Adrenal gland (tissue), 12 donors: ENCODE results near the gene AK4. TPM values are rescaled to one million over a fixed set of nuclear protein-coding genes. Genes with fewer than 3 reads are reported as not detected.
"Not testable (repeated sequence)": the region's sequence is repeated elsewhere in the genome, so short reads cannot be mapped to it uniquely, and the experiment has no call there.

Source experiments
- DNase-seq, 7 donors: peaks; one replicate each; pipeline ENCODE4 v3.0.0-alpha.2; 2019 to 2020
- H3K27ac ChIP-seq, 5 donors: fragments of 200-600 bp; sonication (generic) in 4 of 5; 1 replicate in 3 of 5; 2 replicates in 2 of 5; pipeline versions ENCODE4 v1.5.1 to v1.8.0; 2016 to 2020; ENCODE audit warnings: mild to moderate bottlenecking in 1 of 5
- H3K27me3 ChIP-seq: fragments of 200-600 bp; 2 replicates; pipeline ENCODE4 v1.8.0; 2021
- H3K36me3 ChIP-seq, 2 donors: fragments of 200-600 bp; replicated peaks in 1 of 2; 1 replicate in 1 of 2; 2 replicates in 1 of 2; pipeline versions ENCODE4 v1.5.1 to v1.8.0; 2018 to 2022
- H3K4me1 ChIP-seq, 2 donors: fragments of 200-600 bp; replicated peaks in 1 of 2; 1 replicate in 1 of 2; 2 replicates in 1 of 2; pipeline versions ENCODE4 v1.5.1 to v1.8.0; 2018 to 2021
- H3K4me3 ChIP-seq, 4 donors: fragments of 200-600 bp; sonication (generic) in 3 of 4; one replicate each; pipeline ENCODE4 v1.5.1; 2016 to 2018
- H3K9me3 ChIP-seq, 3 donors: fragments of 200-600 bp; sonication (generic) in 1 of 3; replicated peaks in 1 of 3; 1 replicate in 2 of 3; 2 replicates in 1 of 3; pipeline versions ENCODE4 v1.5.1 to v1.8.0; 2016 to 2021
- CTCF ChIP-seq, 6 experiments: fragments of 450-650 bp in 4 of 6; fragments of 200-600 bp in 2 of 6; sonication (generic) in 1 of 6; IDR thresholded peaks; 1 replicate in 5 of 6; 2 replicates in 1 of 6; pipeline versions ENCODE4 v1.5.1 to v1.8.0; 2016 to 2021; ENCODE audit warnings: antibody characterized with exemption in 6 of 6, mild to moderate bottlenecking in 2 of 6, moderate library complexity in 1 of 6
- POLR2A ChIP-seq, 2 donors: fragments of 450-650 bp; IDR thresholded peaks; one replicate each; pipeline ENCODE4 v1.6.1; 2017; ENCODE audit warnings: antibody characterized with exemption in 2 of 2, mild to moderate bottlenecking in 2 of 2, moderate library complexity in 1 of 2
- WGBS, 4 donors: extraction: QIAGEN DNeasy Blood & Tissue Kit in 2 of 4; methylation state at CpG; one replicate each; pipeline versions ENCODE4 v1.1.5 to v1.1.7; 2013 to 2017; 5-methylcytosine and 5-hydroxymethylcytosine counted together
- intact Hi-C, 2 donors: fragments of 100-400 bp; cut with DNase I; formaldehyde crosslinking; loops; one replicate each; pipeline versions ENCODE4 v1.14.1 to v1.15.0; 2022 to 2023
- polyA plus RNA-seq, 3 donors: library from polyadenylated mRNA; stranded (reverse); fragments of 200-250 nt in 2 of 3; fragments of 350-450 nt in 1 of 3; fragmentation: Illumina TruSeq in 1 of 3; extraction: RNeasy Lipid Tissue Mini Kit (QIAGEN cat#74804) in 1 of 3; gene quantifications; one replicate each; pipeline ENCODE4 v1.2.3, GENCODE V29; 2013 to 2014
- total RNA-seq, 9 donors: library from RNA; depleted of rRNA in 4 of 9; stranded (reverse); fragments of >200 nt in 4 of 9; fragments of 120-200 nt in 1 of 9; fragmentation: NEBNext Ultra II Directional in 1 of 9; extraction: Animal tissue kit (Norgen Biotek cat#: 25700) in 1 of 9; gene quantifications; one replicate each; pipeline versions ENCODE4 v1.1.0 to v1.2.4, GENCODE V29; 2013 to 2023
- donor health status: healthy with polysubstance abuse.
- donor health status: Bipolar disorder and iron deficiency.
- donor health status: DM: yes; HTN: yes; CAD: no.
- donor health status: DM: no; HTN: no; CAD: no.
- donor health status: DM: no; HTN: no; CAD: no.
- donor health status: DM: yes; HTN: yes; CAD: no.

The AK4 gene
- total and polyA plus RNA-seq, 12 donors = 0.67 to 12.4 (median 2.5) TPM

- intact Hi-C loops = no loop called here
- no peaks in the 10 kb centered on the region for H3K36me3 ChIP-seq
- no peak for TF ChIP-seq POLR2A (IDR thresholded peaks at IDR 0.05)
- TF ChIP-seq CTCF (IDR thresholded peaks at IDR 0.05) = no peak
- H3K27me3 ChIP-seq = no peaks in the 10 kb centered on the region
- DNase-seq = no peak
- H3K27ac ChIP-seq = no peak overlapping the region
- H3K9me3 ChIP-seq = no peaks in the 10 kb centered on the region
- H3K4me1 ChIP-seq = no peaks in the 10 kb centered on the region
- H3K4me3 ChIP-seq = no peak overlapping the region
- WGBS, 4 donors = 86 to 89% (median 88%) methylated on average over 4 of the region's 4 CpGs
Observed at GRCh38 chr1:65157546-65157941, 9.5 kb downstream of the AK4 start.

- H3K27me3 ChIP-seq, intact Hi-C loops, H3K27ac ChIP-seq, H3K4me3 ChIP-seq, DNase-seq, H3K4me1 ChIP-seq, H3K36me3 ChIP-seq, H3K9me3 ChIP-seq: not testable (repeated sequence)
- 91 to 96% (median 95%) methylated on average over 4 of the region's 4 CpGs for WGBS, 4 donors
Observed at GRCh38 chr1:65159291-65159688, 11.3 kb downstream of the AK4 start.

- Histone ChIP-seq H3K27me3 (no peaks in the 10 kb centered on the region), H3K4me3 (no peak overlapping the region), H3K9me3 (no peaks in the 10 kb centered on the region), H3K4me1 (no peaks in the 10 kb centered on the region), H3K27ac (no peak overlapping the region), H3K36me3 (no peaks in the 10 kb centered on the region)
- WGBS, 4 donors = 94 to 97% (median 96%) methylated on average over 9 of the region's 9 CpGs
- TF ChIP-seq CTCF (IDR thresholded peaks at IDR 0.05) (no peak), POLR2A (IDR thresholded peaks at IDR 0.05) (no peak)
- intact Hi-C loops = no loop called here
- no peak for DNase-seq
Observed at GRCh38 chr1:65159801-65160523, 12.0 kb downstream of the AK4 start.

GRCh38 chr1:65163201-65163805 is 15.3 kb downstream of the AK4 start:
- intact Hi-C loops = no loop called here
- DNase-seq = peak in 4 of 7 donors; percentile 20 to 35 (median 28)
- no peaks in the 10 kb centered on the region for H3K27me3 ChIP-seq
- 54 to 73% (median 63%) methylated on average over 11 of the region's 11 CpGs for WGBS, 4 donors
- H3K36me3 ChIP-seq = no peaks in the 10 kb centered on the region
- TF ChIP-seq CTCF (IDR thresholded peaks at IDR 0.05) = no peak
- no peak for TF ChIP-seq POLR2A (IDR thresholded peaks at IDR 0.05)
- H3K4me3 ChIP-seq = no peak overlapping the region
- no peak overlapping the region for H3K27ac ChIP-seq
- H3K4me1 ChIP-seq = no peaks in the 10 kb centered on the region
- H3K9me3 ChIP-seq = no peaks in the 10 kb centered on the region

- H3K4me1 ChIP-seq, DNase-seq, H3K4me3 ChIP-seq, H3K27ac ChIP-seq, H3K9me3 ChIP-seq, H3K27me3 ChIP-seq, intact Hi-C loops, H3K36me3 ChIP-seq: not testable (repeated sequence)
- WGBS, 4 donors = 72 to 85% (median 78%) methylated on average over 3 of the region's 3 CpGs
Observed at GRCh38 chr1:65164101-65164500, 16.1 kb downstream of the AK4 start.
